Activated CD8-positive, alpha-beta T cell treated with anti-CD3 and anti-CD28 coated beads for 36 hours (primary cell): Measurements from ENCODE around the gene YEATS2. TPM values are rescaled to one million over a fixed set of nuclear protein-coding genes. Genes with fewer than 3 reads are reported as not detected.

ENCODE experiments used
- ATAC-seq: fragments of 200-7000 bp; cut with Tn5 transposase; one replicate; pipeline ENCODE4 v1.10.0; 2021; ENCODE audit warnings: mild to moderate bottlenecking, moderate library complexity
- CTCF ChIA-PET: fragments of 350-600 bp; sonication (Branson Sonifier 250); formaldehyde crosslinking; loops from one replicate; lab custom pipeline; 2021; ENCODE audit warnings: antibody characterized with exemption; lab: Charles Lee
- POLR2A ChIA-PET: fragments of 350-600 bp; sonication (Branson Sonifier 250); formaldehyde crosslinking; loops from one replicate; lab custom pipeline; 2021; ENCODE audit warnings: antibody characterized with exemption; lab: Charles Lee
- DNase-seq: peaks from one replicate; pipeline ENCODE4 v3.0.0-alpha.2; 2020
- H3K27ac Mint-ChIP-seq: one replicate; pipeline ENCODE4 v1.8.0; 2021; ENCODE audit warnings: mild to moderate bottlenecking, mixed read lengths
- H3K27me3 Mint-ChIP-seq: one replicate; pipeline ENCODE4 v1.8.0; 2021; ENCODE audit warnings: mixed read lengths
- H3K36me3 Mint-ChIP-seq: one replicate; pipeline ENCODE4 v1.8.0; 2021; ENCODE audit warnings: low read depth, mixed read lengths
- H3K4me1 Mint-ChIP-seq: one replicate; pipeline ENCODE4 v1.8.0; 2021; ENCODE audit warnings: low read depth, mixed read lengths
- H3K4me3 Mint-ChIP-seq: one replicate; pipeline ENCODE4 v1.8.0; 2021; ENCODE audit warnings: mild to moderate bottlenecking, moderate library complexity, mixed read lengths
- H3K9me3 Mint-ChIP-seq: one replicate; pipeline ENCODE4 v1.8.0; 2021; ENCODE audit warnings: mixed read lengths
- intact Hi-C: fragments of 100-400 bp; cut with micrococcal nuclease; formaldehyde crosslinking; loops from one replicate; pipeline ENCODE4 v1.10.0; 2022
- total RNA-seq, 2 experiments: library from RNA; stranded (reverse); gene quantifications; one replicate each; pipeline ENCODE4 v1.2.3, GENCODE V29; 2021
- TF ChIP-seq, protein P1 (sequence below): fragments of 200-600 bp; IDR thresholded peaks from one replicate; pipeline ENCODE4 v1.8.0; 2022; ENCODE audit warnings: antibody characterized with exemption, mild to moderate bottlenecking

The YEATS2 gene
- total RNA-seq, 2 experiments from 2014 or later: 65.0 to 67.7 TPM

DNA sequence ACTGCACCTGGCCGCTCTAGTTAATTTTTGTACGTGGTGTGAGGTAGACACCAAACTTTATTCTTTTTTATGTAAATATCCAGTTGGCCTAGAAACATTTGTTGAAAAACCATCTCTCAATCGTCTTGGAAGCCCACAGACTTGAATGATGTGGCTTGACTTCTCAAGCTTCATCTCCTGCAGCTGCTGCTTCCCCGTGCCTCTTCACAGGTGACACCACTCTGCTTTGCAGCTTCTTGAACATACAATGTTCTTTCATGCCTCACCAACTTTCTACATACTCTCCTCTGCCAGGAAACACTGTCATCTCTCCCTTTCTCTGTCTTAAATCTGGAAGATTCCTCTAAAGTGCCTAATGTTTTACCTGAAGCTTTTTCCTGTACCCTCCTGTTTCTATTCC is 92.2 kb downstream of the YEATS2 start:
- intact Hi-C loops: no loop called here
- Mint-ChIP-seq H3K9me3 (no peaks in the 10 kb centered on the region), H3K4me3 (no peak overlapping the region), H3K27me3 (no peaks in the 10 kb centered on the region), H3K4me1 (no peaks in the 10 kb centered on the region), H3K27ac (no peak overlapping the region), H3K36me3 (peaks cover 68% of the 10 kb centered on the region)
- TF ChIP-seq, protein P1, sequence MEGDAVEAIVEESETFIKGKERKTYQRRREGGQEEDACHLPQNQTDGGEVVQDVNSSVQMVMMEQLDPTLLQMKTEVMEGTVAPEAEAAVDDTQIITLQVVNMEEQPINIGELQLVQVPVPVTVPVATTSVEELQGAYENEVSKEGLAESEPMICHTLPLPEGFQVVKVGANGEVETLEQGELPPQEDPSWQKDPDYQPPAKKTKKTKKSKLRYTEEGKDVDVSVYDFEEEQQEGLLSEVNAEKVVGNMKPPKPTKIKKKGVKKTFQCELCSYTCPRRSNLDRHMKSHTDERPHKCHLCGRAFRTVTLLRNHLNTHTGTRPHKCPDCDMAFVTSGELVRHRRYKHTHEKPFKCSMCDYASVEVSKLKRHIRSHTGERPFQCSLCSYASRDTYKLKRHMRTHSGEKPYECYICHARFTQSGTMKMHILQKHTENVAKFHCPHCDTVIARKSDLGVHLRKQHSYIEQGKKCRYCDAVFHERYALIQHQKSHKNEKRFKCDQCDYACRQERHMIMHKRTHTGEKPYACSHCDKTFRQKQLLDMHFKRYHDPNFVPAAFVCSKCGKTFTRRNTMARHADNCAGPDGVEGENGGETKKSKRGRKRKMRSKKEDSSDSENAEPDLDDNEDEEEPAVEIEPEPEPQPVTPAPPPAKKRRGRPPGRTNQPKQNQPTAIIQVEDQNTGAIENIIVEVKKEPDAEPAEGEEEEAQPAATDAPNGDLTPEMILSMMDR: no peak
- ATAC-seq (no peak), DNase-seq (no peak)
- ChIA-PET POLR2A (interaction anchor here (0.7 kb wide), 1 partner anchor 104 kb away, joined by 3 read pairs; no protein-coding TSS in a partner anchor), CTCF (no interaction called here)

DNA sequence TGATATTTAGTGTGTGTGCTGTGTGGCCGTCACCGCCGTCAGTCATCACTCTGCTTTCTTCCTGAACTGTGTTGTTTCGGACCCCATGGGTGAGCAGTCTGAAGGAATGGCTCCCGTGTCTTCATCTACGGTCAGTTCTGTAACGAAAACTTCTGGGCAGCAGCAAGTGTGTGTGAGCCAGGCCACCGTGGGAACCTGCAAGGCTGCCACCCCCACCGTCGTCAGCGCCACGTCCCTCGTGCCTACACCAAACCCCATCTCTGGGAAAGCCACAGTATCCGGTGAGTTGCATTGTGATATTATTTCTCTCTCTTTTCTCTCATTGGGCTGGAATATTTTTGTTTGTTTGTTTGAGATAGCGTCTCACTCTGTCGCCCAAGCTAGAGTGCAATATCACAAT is 93.1 kb downstream of the YEATS2 start:
- POLR2A ChIA-PET: no interaction called here
- DNase-seq (no peak), ATAC-seq (no peak)
- Mint-ChIP-seq H3K4me1 (no peaks in the 10 kb centered on the region), H3K36me3 (peaks cover 68% of the 10 kb centered on the region), H3K4me3 (no peak overlapping the region), H3K27ac (no peak overlapping the region), H3K27me3 (no peaks in the 10 kb centered on the region), H3K9me3 (no peaks in the 10 kb centered on the region)
- TF ChIP-seq, protein P1: no peak
- intact Hi-C loops: no loop called here
- CTCF ChIA-PET: no interaction called here

DNA sequence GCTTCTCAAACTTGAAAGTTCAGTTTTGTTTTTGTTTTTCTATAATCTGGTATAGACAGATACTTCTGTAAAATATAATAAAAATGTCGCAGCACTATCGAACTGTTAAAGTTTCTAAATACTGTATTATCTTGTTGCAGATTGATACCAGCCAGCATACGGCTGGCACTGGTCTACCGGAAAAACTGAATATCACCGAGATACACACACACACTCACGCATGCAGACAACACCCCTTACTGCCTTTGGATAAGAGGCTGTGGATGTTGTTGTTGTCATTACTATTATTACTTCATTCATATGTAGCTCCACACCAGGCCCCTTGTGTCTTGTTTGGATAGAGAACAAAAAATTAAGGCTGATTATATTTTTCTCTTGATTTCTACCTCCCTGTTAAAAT is 95.4 kb downstream of the YEATS2 start:
- TF ChIP-seq, protein P1: no peak
- ATAC-seq: no peak
- POLR2A ChIA-PET: no interaction called here
- H3K27me3 Mint-ChIP-seq: no peaks in the 10 kb centered on the region
- CTCF ChIA-PET: no interaction called here
- no peak overlapping the region for H3K4me3 Mint-ChIP-seq
- intact Hi-C loops: no loop called here
- no peaks in the 10 kb centered on the region for H3K9me3 Mint-ChIP-seq
- no peaks in the 10 kb centered on the region for H3K4me1 Mint-ChIP-seq
- no peak for DNase-seq
- no peak overlapping the region for H3K27ac Mint-ChIP-seq
- peaks cover 63% of the 10 kb centered on the region for H3K36me3 Mint-ChIP-seq

DNA sequence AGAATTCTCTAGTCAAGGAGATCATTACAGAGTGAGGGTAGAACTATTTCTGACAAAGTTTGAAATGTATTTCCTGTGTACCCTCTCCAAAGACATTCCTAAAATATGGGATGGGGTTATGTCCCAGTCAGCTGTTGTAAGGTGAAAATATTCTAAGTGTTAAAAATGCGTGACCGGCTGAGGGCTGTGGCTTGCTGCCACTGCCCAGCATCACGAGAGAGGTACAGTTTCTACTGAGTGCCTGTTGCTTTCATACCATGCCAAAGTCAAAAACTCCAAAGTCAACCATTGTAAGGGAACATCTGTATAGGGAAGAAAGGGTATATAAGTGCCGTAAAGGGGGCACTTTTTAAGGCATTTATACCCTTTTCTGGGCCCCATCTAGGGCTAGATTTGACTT is 96.9 kb downstream of the YEATS2 start:
- H3K36me3 Mint-ChIP-seq: peaks cover 64% of the 10 kb centered on the region
- no peak overlapping the region for H3K4me3 Mint-ChIP-seq
- no peaks in the 10 kb centered on the region for H3K9me3 Mint-ChIP-seq
- TF ChIP-seq, protein P1: no peak
- ATAC-seq: no peak
- H3K4me1 Mint-ChIP-seq: no peaks in the 10 kb centered on the region
- intact Hi-C loops: no loop called here
- no peak for DNase-seq
- CTCF ChIA-PET: interaction anchor here (0.8 kb wide), 1 partner anchor 91 kb away, joined by 3 read pairs; no protein-coding TSS in a partner anchor
- H3K27ac Mint-ChIP-seq: no peak overlapping the region
- POLR2A ChIA-PET: no interaction called here
- H3K27me3 Mint-ChIP-seq: no peaks in the 10 kb centered on the region

DNA sequence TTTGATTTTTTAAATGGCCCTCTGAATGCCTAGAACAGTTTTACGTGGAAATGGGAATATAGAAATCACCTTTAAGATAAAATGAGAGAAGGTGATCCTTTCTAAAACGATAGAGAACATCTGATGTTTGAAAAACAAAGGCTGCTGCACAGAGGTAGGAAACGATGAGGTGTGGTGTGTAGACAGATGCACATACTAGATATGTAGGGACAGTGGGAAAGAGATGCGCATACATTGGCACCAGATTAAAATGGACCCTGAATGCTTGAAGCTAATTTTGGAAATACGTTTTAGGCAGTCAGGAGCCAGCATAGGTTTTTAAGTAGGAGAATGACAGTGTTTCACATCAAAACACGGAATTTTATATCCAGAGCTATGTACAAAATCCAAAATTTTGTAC is 98.8 kb downstream of the YEATS2 start:
- H3K9me3 Mint-ChIP-seq: no peaks in the 10 kb centered on the region
- no peak overlapping the region for H3K4me3 Mint-ChIP-seq
- ATAC-seq: no peak
- DNase-seq: no peak
- H3K36me3 Mint-ChIP-seq: peaks cover 61% of the 10 kb centered on the region
- POLR2A ChIA-PET: interaction anchor here (0.6 kb wide), 1 partner anchor 126 kb away, joined by 3 read pairs; no protein-coding TSS in a partner anchor
- no peaks in the 10 kb centered on the region for H3K4me1 Mint-ChIP-seq
- H3K27me3 Mint-ChIP-seq: no peaks in the 10 kb centered on the region
- CTCF ChIA-PET: interaction anchor here (1.2 kb wide), 1 partner anchor 73 kb away, joined by 3 read pairs; no protein-coding TSS in a partner anchor
- no peak overlapping the region for H3K27ac Mint-ChIP-seq
- intact Hi-C loops: no loop called here
- TF ChIP-seq, protein P1: no peak
